HG03558 (cell line): ENCODE measurements around the gene ADRA1B.

ENCODE experiments used
- ATAC-seq: cut with Tn5 transposase; IDR thresholded peaks from one replicate; pipeline ENCODE4 v1.9.1; 2021; ENCODE audit warnings: moderate number of reproducible peaks; ENCODE audit not compliant: unreplicated experiment; ENCODE audit errors: extremely low read depth

ADRA1B gene

GRCh38 chr5:159901308-159901707 is 15.0 kb upstream of the ADRA1B start:
- no peak for ATAC-seq

GRCh38 chr5:159901772-159902171 is 14.5 kb upstream of the ADRA1B start:
- no peak for ATAC-seq

- no peak for ATAC-seq
Measured at GRCh38 chr5:159902444-159903121, 13.7 kb upstream of the ADRA1B start.

- ATAC-seq = no peak
Measured at GRCh38 chr5:159903131-159903530, 13.2 kb upstream of the ADRA1B start.

GRCh38 chr5:159904874-159905273 is 11.4 kb upstream of the ADRA1B start:
- no peak for ATAC-seq

GRCh38 chr5:159905496-159905895 is 10.8 kb upstream of the ADRA1B start:
- no peak for ATAC-seq

- ATAC-seq = no peak
Measured at GRCh38 chr5:159906463-159906862, 9.8 kb upstream of the ADRA1B start.

GRCh38 chr5:159906943-159907342 is 9.3 kb upstream of the ADRA1B start:
- no peak for ATAC-seq

GRCh38 chr5:159907689-159908590 is 8.3 kb upstream of the ADRA1B start:
- no peak for ATAC-seq

GRCh38 chr5:159908591-159908940 is 7.7 kb upstream of the ADRA1B start:
- ATAC-seq = no peak

GRCh38 chr5:159909126-159909525 is 7.2 kb upstream of the ADRA1B start:
- ATAC-seq = no peak

GRCh38 chr5:159910207-159910842 is 6.0 kb upstream of the ADRA1B start:
- no peak for ATAC-seq

GRCh38 chr5:159910843-159911229 is 5.4 kb upstream of the ADRA1B start:
- ATAC-seq = no peak

- no peak for ATAC-seq
Measured at GRCh38 chr5:159911349-159911748, 4.9 kb upstream of the ADRA1B start.

GRCh38 chr5:159912033-159912800 is 4.1 kb upstream of the ADRA1B start:
- no peak for ATAC-seq

- no peak for ATAC-seq
Measured at GRCh38 chr5:159913048-159913447, 3.2 kb upstream of the ADRA1B start.

GRCh38 chr5:159913501-159913900 is 2.8 kb upstream of the ADRA1B start:
- no peak for ATAC-seq

- no peak for ATAC-seq
Measured at GRCh38 chr5:159916841-159917761, 819 bp downstream of the ADRA1B start.

GRCh38 chr5:159917994-159918393 is 1.7 kb downstream of the ADRA1B start:
- no peak for ATAC-seq
